GM03348 (cell line): ENCODE measurements around the gene TLK1.

Source experiments
- DNase-seq: peaks from one replicate; pipeline ENCODE4 v3.0.0; 2012; ENCODE audit warnings: low spot score

TLK1 gene

DNA sequence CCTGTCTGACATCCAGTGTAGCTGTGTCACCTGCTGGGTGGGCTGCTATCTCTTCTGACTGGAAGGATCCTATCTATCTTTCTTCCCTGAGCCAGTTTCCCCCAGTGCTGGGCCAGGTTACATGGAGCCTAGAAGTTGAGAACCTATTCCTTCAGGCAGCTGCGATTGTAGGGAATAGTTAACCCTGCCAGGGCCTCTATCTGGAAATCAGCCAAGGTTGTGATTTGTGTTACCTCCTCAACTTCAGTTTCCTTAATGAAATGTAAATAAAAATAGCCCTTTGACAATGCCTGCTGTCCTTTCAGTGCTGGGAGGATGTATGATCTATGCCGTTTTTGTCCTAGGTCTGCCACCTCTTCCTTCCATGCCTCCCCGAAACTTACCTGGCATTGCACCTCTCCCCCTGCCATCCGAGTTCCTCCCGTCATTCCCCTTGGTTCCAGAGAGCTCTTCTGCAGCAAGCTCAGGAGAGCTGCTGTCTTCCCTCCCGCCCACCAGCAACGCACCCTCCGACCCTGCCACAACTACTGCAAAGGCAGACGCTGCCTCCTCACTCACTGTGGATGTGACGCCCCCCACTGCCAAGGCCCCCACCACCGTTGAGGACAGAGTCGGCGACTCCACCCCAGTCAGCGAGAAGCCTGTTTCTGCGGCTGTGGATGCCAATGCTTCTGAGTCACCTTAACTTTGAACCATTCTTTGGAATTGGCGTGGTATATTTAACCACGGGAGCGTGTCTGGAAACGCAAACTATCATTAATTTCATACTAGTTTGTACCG is 195.1 kb downstream of the TLK1 start:
- DNase-seq = no peak

- no peak for DNase-seq
Measured at GRCh38 chr2:170963386-170963785, 197.3 kb downstream of the TLK1 start.

- no peak for DNase-seq
Measured at GRCh38 chr2:170953941-170954340, 206.8 kb downstream of the TLK1 start.

DNA sequence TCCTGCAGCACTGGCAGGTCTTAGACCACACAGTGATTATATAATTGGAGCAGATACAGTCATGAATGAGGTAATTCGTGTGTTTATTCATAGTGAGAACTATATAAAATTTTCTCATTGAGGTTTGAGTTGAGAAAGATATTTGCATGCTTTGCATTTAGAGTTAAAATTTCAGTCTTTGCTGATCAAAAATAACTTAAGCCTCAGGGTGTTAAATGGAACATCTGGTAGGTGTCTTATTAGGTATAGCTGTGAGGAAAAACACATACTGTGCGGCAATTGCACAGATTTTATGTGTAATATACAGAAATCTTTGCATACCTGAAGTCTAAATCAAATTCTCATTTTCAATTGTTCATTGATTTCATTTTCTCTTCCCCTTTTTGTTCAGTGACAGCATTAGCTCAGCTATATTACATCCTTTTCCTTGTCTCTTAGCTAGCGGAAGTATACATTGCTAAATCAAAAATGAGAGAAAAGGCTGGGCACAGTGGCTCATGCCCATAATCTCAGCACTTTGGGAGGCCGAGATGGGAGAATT is 210.4 kb downstream of the TLK1 start:
- DNase-seq = no peak

DNA sequence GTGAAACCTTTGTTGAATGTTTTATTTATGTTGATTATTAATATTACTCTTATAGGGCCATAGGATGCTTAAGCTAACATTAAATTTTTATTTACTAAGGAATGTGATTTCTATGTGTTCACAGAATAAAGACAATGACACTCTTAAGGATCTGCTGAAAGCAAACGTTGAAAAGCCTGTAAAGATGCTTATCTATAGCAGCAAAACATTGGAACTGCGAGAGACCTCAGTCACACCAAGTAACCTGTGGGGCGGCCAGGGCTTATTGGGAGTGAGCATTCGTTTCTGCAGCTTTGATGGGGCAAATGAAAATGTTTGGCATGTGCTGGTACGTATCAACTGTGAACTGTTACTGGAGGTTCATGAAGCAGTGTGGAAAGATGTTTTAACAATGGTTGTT is 211.3 kb downstream of the TLK1 start:
- DNase-seq = no peak

DNA sequence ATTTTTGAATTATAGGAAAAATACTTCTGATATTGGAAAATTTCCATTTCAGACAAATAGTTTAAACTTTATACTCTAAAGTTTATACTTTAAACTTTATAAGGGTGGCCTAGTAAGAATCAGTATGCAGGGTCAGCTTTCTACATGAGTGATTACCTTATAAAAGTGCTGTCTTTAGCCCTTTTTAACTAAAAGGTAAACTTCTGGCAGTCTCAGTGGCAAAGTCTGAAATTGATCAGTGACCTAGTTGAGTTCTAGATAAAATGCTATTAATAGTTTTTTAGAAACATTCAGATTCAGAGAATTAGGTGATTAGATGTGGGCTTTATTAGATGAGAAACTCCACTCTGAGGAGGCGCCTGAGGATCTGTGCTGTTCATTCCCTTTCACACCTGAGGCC is 216.1 kb downstream of the TLK1 start:
- no peak for DNase-seq

DNA sequence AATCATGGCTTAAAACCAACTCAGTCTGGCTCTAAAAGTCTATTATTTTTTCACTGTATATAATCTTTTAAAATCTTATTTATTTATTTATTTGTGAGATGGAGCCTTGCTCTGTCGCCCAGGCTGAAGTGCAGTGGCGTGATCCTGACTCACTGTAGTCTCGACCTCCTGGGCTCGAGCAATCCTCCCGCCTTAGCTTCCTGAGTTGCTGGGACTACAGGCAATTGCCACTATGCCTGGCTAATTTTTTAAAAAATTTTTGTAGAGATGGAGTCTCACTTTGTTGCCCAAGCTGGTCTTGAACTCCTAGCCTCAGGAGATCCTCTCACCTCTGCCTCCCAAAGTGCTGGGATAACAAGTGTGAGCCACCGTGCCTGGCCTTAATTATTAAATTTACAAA is 217.1 kb downstream of the TLK1 start:
- no peak for DNase-seq

GRCh38 chr2:170943041-170943440 is 217.7 kb downstream of the TLK1 start:
- DNase-seq = no peak

- no peak for DNase-seq
Measured at GRCh38 chr2:170942615-170943014, 218.1 kb downstream of the TLK1 start.
